ENCODE measurements around the gene CNOT10.
A peak's percentile ranks its signal among the peaks of the same experiment; 100 is the strongest.

Gene CNOT10, protein sequence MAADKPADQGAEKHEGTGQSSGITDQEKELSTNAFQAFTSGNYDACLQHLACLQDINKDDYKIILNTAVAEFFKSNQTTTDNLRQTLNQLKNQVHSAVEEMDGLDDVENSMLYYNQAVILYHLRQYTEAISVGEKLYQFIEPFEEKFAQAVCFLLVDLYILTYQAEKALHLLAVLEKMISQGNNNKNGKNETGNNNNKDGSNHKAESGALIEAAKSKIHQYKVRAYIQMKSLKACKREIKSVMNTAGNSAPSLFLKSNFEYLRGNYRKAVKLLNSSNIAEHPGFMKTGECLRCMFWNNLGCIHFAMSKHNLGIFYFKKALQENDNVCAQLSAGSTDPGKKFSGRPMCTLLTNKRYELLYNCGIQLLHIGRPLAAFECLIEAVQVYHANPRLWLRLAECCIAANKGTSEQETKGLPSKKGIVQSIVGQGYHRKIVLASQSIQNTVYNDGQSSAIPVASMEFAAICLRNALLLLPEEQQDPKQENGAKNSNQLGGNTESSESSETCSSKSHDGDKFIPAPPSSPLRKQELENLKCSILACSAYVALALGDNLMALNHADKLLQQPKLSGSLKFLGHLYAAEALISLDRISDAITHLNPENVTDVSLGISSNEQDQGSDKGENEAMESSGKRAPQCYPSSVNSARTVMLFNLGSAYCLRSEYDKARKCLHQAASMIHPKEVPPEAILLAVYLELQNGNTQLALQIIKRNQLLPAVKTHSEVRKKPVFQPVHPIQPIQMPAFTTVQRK

DNA sequence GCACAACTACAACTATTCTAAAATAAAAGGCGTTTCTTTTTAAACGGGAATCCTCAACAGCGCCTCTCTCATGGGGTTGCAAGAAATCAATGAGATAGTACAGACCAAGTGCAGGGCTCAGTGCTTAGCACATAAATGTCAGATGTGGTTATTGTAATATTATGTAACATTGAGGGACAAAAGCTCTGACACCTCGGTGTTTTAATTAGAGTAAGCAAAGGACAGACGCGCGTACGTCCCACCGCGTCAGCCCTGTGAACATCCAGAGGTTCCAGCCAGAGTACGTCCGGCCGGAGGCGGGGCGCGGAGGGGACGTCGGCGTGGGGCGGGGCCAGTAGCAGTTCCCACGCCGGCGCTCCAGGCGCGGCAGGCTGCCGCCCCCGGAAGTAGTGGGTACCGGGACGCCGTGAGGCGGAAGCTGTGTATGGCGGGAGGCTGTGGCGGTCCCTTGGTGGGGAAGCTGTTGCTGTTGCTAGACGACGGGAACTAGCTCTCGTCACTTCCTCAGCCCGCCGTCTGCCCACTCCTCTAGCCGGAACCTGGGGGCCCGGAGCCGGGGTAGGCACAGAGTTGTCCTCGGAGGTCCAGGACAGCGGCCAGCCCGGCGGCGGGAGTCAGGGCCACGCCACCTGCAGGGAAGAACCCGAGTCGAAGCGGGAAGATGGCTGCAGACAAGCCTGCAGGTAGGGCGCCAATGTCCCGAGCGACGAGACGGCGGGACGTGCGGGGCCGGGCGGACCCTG, at the start of gene CNOT10:
Gene CNOT10, plus strand, starts transcription at position 389 of the 743 bp plus-strand sequence. Its CDS starts 273 bp downstream, at position 662.
- DNase-seq (ENCODE audit: extremely low spot score): peak; percentile 98
- ChIA-PET CTCF (no interaction called here), POLR2A (interaction anchor here (0.7 to 1.1 kb wide), 12 partner anchors 9 to 479 kb away, joined by 3 to 6 read pairs (median 4); no protein-coding TSS in a partner anchor)
- TF ChIP-seq NFRKB (IDR thresholded peaks at IDR 0.05) (no peak), ARNT (IDR thresholded peaks at IDR 0.05) (no peak), SUZ12 (IDR thresholded peaks at IDR 0.05) (no peak), FOXA1 (IDR thresholded peaks at IDR 0.05) (no peak), HDGF (IDR thresholded peaks at IDR 0.05; ENCODE audit: borderline replicate concordance) (0 out of 2 replicates have a peak, but pooled peaks have one; percentile 53), LEF1 (IDR thresholded peaks at IDR 0.05; ENCODE audit: borderline replicate concordance) (no peak; the same call in 1 of the 2 replicates), CTBP1 (IDR thresholded peaks at IDR 0.05; ENCODE audit: borderline replicate concordance) (no peak), FOXM1 (IDR thresholded peaks at IDR 0.05; ENCODE audit: borderline replicate concordance) (peak; percentile 86; the same call in 1 of the 2 replicates), TARDBP (IDR thresholded peaks at IDR 0.05) (no peak), FOXK2 (IDR thresholded peaks at IDR 0.05) (no peak), ELF4 (IDR thresholded peaks at IDR 0.05) (peak; percentile 71; the same call in 1 of the 2 replicates), L3MBTL2 (conservative IDR thresholded peaks at IDR 0.05) (peak; percentile 92), ZNF384 (IDR thresholded peaks at IDR 0.05) (no peak), BHLHE40 (IDR thresholded peaks at IDR 0.05; ENCODE audit: borderline replicate concordance) (peak; percentile 82), SP1 (IDR thresholded peaks at IDR 0.05) (no peak)
- TF ChIP-seq, protein P1, sequence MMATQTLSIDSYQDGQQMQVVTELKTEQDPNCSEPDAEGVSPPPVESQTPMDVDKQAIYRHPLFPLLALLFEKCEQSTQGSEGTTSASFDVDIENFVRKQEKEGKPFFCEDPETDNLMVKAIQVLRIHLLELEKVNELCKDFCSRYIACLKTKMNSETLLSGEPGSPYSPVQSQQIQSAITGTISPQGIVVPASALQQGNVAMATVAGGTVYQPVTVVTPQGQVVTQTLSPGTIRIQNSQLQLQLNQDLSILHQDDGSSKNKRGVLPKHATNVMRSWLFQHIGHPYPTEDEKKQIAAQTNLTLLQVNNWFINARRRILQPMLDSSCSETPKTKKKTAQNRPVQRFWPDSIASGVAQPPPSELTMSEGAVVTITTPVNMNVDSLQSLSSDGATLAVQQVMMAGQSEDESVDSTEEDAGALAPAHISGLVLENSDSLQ (IDR thresholded peaks at IDR 0.05): no peak

- ChIA-PET POLR2A (no interaction called here), CTCF (no interaction called here)
- TF ChIP-seq ARNT (IDR thresholded peaks at IDR 0.05): no peak
- TF ChIP-seq HDGF (IDR thresholded peaks at IDR 0.05; ENCODE audit: borderline replicate concordance): no peak
- TF ChIP-seq, protein P1 (IDR thresholded peaks at IDR 0.05): no peak
- no peak for TF ChIP-seq L3MBTL2 (conservative IDR thresholded peaks at IDR 0.05)
- TF ChIP-seq ZNF384 (IDR thresholded peaks at IDR 0.05): no peak
- TF ChIP-seq TARDBP (IDR thresholded peaks at IDR 0.05): no peak
- no peak for TF ChIP-seq FOXA1 (IDR thresholded peaks at IDR 0.05)
- TF ChIP-seq BHLHE40 (IDR thresholded peaks at IDR 0.05; ENCODE audit: borderline replicate concordance): no peak
- DNase-seq (ENCODE audit: extremely low spot score): no peak
Measured at GRCh38 chr3:32640939-32641338, 44.0 kb upstream of the CNOT10 start.

DNA sequence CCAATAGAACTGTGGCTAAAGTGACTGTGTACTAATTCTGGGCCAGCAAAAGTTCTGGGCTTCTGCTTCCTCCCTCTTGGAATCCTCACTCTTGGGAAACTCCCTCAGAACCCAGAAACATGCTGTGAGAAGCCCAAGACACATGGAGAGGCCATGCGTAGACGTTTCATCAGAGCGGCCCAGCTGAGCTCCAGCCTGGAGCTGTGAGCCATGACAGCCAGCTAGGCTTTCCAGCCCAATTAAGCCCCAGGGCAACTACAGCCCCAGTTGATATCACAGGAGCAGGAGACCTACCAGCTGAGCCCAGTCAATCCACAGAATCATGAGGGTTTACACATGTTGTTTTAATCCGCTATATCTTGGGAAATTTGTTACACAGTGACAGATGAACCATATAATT, 43.6 kb upstream of the CNOT10 start:
- DNase-seq (ENCODE audit: extremely low spot score): no peak
- TF ChIP-seq LEF1 (IDR thresholded peaks at IDR 0.05; ENCODE audit: borderline replicate concordance) (no peak), SUZ12 (IDR thresholded peaks at IDR 0.05) (no peak), ELF4 (IDR thresholded peaks at IDR 0.05) (no peak)
- POLR2A ChIA-PET: no interaction called here
- CTCF ChIA-PET: no interaction called here

GRCh38 chr3:32643354-32643753, 41.6 kb upstream of the CNOT10 start:
- TF ChIP-seq ARNT (IDR thresholded peaks at IDR 0.05): no peak
- no peak for TF ChIP-seq SP1 (IDR thresholded peaks at IDR 0.05)
- no peak for TF ChIP-seq CTBP1 (IDR thresholded peaks at IDR 0.05; ENCODE audit: borderline replicate concordance)
- no peak for TF ChIP-seq FOXM1 (IDR thresholded peaks at IDR 0.05; ENCODE audit: borderline replicate concordance)
- TF ChIP-seq TARDBP (IDR thresholded peaks at IDR 0.05): no peak
- TF ChIP-seq NFRKB (IDR thresholded peaks at IDR 0.05): no peak
- no peak for TF ChIP-seq LEF1 (IDR thresholded peaks at IDR 0.05; ENCODE audit: borderline replicate concordance)
- TF ChIP-seq L3MBTL2 (conservative IDR thresholded peaks at IDR 0.05): no peak
- no peak for TF ChIP-seq ELF4 (IDR thresholded peaks at IDR 0.05)
- TF ChIP-seq BHLHE40 (IDR thresholded peaks at IDR 0.05; ENCODE audit: borderline replicate concordance): no peak
- TF ChIP-seq FOXA1 (IDR thresholded peaks at IDR 0.05): no peak
- ChIA-PET POLR2A (interaction anchor here (1.0 kb wide), 1 partner anchor 73 kb away, joined by 3 read pairs; no protein-coding TSS in a partner anchor), CTCF (interaction anchor here (0.7 to 0.8 kb wide), 2 partner anchors 10 to 134 kb away, joined by 3 read pairs; no protein-coding TSS in a partner anchor)
- no peak for DNase-seq (ENCODE audit: extremely low spot score)

GRCh38 chr3:32643816-32644215, 41.2 kb upstream of the CNOT10 start:
- ChIA-PET CTCF (interaction anchor here (0.7 to 0.8 kb wide), 2 partner anchors 9 to 134 kb away, joined by 3 read pairs; no protein-coding TSS in a partner anchor), POLR2A (interaction anchor here (1.0 kb wide), 1 partner anchor 74 kb away, joined by 3 read pairs; no protein-coding TSS in a partner anchor)
- TF ChIP-seq L3MBTL2 (conservative IDR thresholded peaks at IDR 0.05) (no peak), TARDBP (IDR thresholded peaks at IDR 0.05) (no peak), CTBP1 (IDR thresholded peaks at IDR 0.05; ENCODE audit: borderline replicate concordance) (no peak), SP1 (IDR thresholded peaks at IDR 0.05) (no peak), ARNT (IDR thresholded peaks at IDR 0.05) (no peak), FOXK2 (IDR thresholded peaks at IDR 0.05) (no peak), LEF1 (IDR thresholded peaks at IDR 0.05; ENCODE audit: borderline replicate concordance) (no peak), NFRKB (IDR thresholded peaks at IDR 0.05) (no peak), HDGF (IDR thresholded peaks at IDR 0.05; ENCODE audit: borderline replicate concordance) (no peak), BHLHE40 (IDR thresholded peaks at IDR 0.05; ENCODE audit: borderline replicate concordance) (no peak), FOXA1 (IDR thresholded peaks at IDR 0.05) (no peak), ELF4 (IDR thresholded peaks at IDR 0.05) (no peak)
- DNase-seq (ENCODE audit: extremely low spot score): no peak
